Measurements from ENCODE around the gene USP17L28.
"Not testable (repeated sequence)": the region's sequence is repeated elsewhere in the genome, so short reads cannot be mapped to it uniquely, and the experiment has no call there.

Gene USP17L28

GRCh38 chr4:9348593-9348992, at the start of gene USP17L28:
TSS of gene USP17L28 (plus strand) at chr4:9348893. CDS start at chr4:9348893, 0 bp downstream.
- FAIRE-seq, result not testable (repeated sequence)

- not testable (repeated sequence) for FAIRE-seq
Observed at GRCh38 chr4:9324191-9324590, 24.5 kb upstream of the USP17L28 start.

GRCh38 chr4:9324865-9325264, 23.8 kb upstream of the USP17L28 start, which contains the start of gene USP17L24:
TSS of gene USP17L24 (plus strand) at chr4:9325165. CDS start at chr4:9325165, 0 bp downstream.
- FAIRE-seq, result not testable (repeated sequence)

GRCh38 chr4:9329611-9330010, 19.1 kb upstream of the USP17L28 start, which contains the start of gene USP17L25:
TSS of gene USP17L25 (plus strand) at chr4:9329911. CDS start at chr4:9329911, 0 bp downstream.
- not testable (repeated sequence) for FAIRE-seq

- FAIRE-seq, result not testable (repeated sequence)
Observed at GRCh38 chr4:9334358-9334757, 14.3 kb upstream of the USP17L28 start, which contains the start of gene USP17L26. TSS of gene USP17L26 (plus strand) at chr4:9334658. CDS start at chr4:9334658, 0 bp downstream.

- FAIRE-seq, result not testable (repeated sequence)
Observed at GRCh38 chr4:9339103-9339502, 9.6 kb upstream of the USP17L28 start, which contains the start of gene USP17L5. TSS of gene USP17L5 (plus strand) at chr4:9339403. CDS start at chr4:9339403, 0 bp downstream.

GRCh38 chr4:9343848-9344247, 4.8 kb upstream of the USP17L28 start, which contains the start of gene USP17L27:
TSS of gene USP17L27 (plus strand) at chr4:9344148. CDS start at chr4:9344148, 0 bp downstream.
- FAIRE-seq, result not testable (repeated sequence)

- FAIRE-seq, result not testable (repeated sequence)
Observed at GRCh38 chr4:9350866-9351265, 2.2 kb downstream of the USP17L28 start.

GRCh38 chr4:9353338-9353737, 4.6 kb downstream of the USP17L28 start, which contains the start of gene USP17L29:
TSS of gene USP17L29 (plus strand) at chr4:9353638. CDS start at chr4:9353638, 0 bp downstream.
- FAIRE-seq, result not testable (repeated sequence)

GRCh38 chr4:9362829-9363228, 14.1 kb downstream of the USP17L28 start, which contains the start of gene USP17L30:
TSS of gene USP17L30 (plus strand) at chr4:9363129. CDS start at chr4:9363129, 0 bp downstream.
- FAIRE-seq, result not testable (repeated sequence)

- not testable (repeated sequence) for FAIRE-seq
Observed at GRCh38 chr4:9379881-9380280, 31.2 kb downstream of the USP17L28 start.

GRCh38 chr4:9381012-9381534, 32.4 kb downstream of the USP17L28 start:
- not testable (repeated sequence) for FAIRE-seq

- FAIRE-seq, result no peak
Observed at GRCh38 chr4:9384126-9384525, 35.4 kb downstream of the USP17L28 start.

GRCh38 chr4:9389001-9389400, 40.3 kb downstream of the USP17L28 start:
- not testable (repeated sequence) for FAIRE-seq

All from colon (tissue), 2 donors.